Neutrophil (primary cell): ENCODE measurements around the gene SNTB2.

Experiments used
- H3K27ac ChIP-seq: fragments of 200-600 bp; sonication (generic); 2 replicates; pipeline ENCODE4 v1.5.1; 2016; ENCODE audit warnings: mild to moderate bottlenecking, moderate library complexity
- H3K27me3 ChIP-seq: fragments of 200-600 bp; sonication (generic); 2 replicates; pipeline ENCODE4 v1.6.0; 2016; ENCODE audit warnings: mild to moderate bottlenecking
- H3K36me3 ChIP-seq: fragments of 200-600 bp; sonication (generic); 2 replicates; pipeline ENCODE4 v1.5.1; 2017
- H3K4me1 ChIP-seq, 2 experiments: fragments of 200-600 bp in 1 of 2; sonication (generic) in 1 of 2; 1 replicate in 1 of 2; 2 replicates in 1 of 2; pipeline versions ENCODE4 v1.5.1 to v1.6.1; 2013 to 2016; ENCODE audit warnings: low read depth in 1 of 2, low read length in 1 of 2, mild to moderate bottlenecking in 1 of 2, moderate library complexity in 1 of 2; ENCODE audit not compliant: control insufficient read depth in 1 of 2, insufficient read depth in 1 of 2
- H3K4me3 ChIP-seq, 2 experiments: fragments of 200-600 bp in 1 of 2; sonication (generic) in 1 of 2; 1 replicate in 1 of 2; 2 replicates in 1 of 2; pipeline ENCODE4 v1.5.1; 2013 to 2016; ENCODE audit warnings: low read depth in 1 of 2, low read length in 1 of 2, mild to moderate bottlenecking in 1 of 2, moderate library complexity in 1 of 2
- H3K9me3 ChIP-seq: fragments of 200-600 bp; sonication (generic); 2 replicates; pipeline ENCODE4 v1.5.1; 2016
- CTCF ChIP-seq: fragments of 200-600 bp; sonication (generic); IDR thresholded peaks from 2 replicates; pipeline ENCODE4 v1.5.1; 2016; ENCODE audit warnings: antibody characterized with exemption

SNTB2 gene

GRCh38 chr16:69239851-69240250 lies 52.9 kb downstream of the SNTB2 start:
- TF ChIP-seq CTCF, result no peak
- no peak overlapping the region for H3K27ac ChIP-seq
- no peaks in the 10 kb centered on the region for H3K36me3 ChIP-seq
- no peak overlapping the region for H3K4me3 ChIP-seq
- H3K9me3 ChIP-seq, result no peaks in the 10 kb centered on the region
- H3K4me1 ChIP-seq, result no peaks in the 10 kb centered on the region
- no peaks in the 10 kb centered on the region for H3K27me3 ChIP-seq

GRCh38 chr16:69240331-69240730 lies 53.4 kb downstream of the SNTB2 start:
- H3K36me3 ChIP-seq, result peaks cover 1% of the 10 kb centered on the region
- TF ChIP-seq CTCF, result no peak
- H3K9me3 ChIP-seq, result no peaks in the 10 kb centered on the region
- no peaks in the 10 kb centered on the region for H3K4me1 ChIP-seq
- H3K4me3 ChIP-seq, result no peak overlapping the region
- H3K27me3 ChIP-seq, result no peaks in the 10 kb centered on the region
- no peak overlapping the region for H3K27ac ChIP-seq

- Histone ChIP-seq H3K4me3 (no peak overlapping the region), H3K4me1 (no peaks in the 10 kb centered on the region), H3K9me3 (no peaks in the 10 kb centered on the region), H3K36me3 (peaks cover 10% of the 10 kb centered on the region), H3K27ac (no peak overlapping the region), H3K27me3 (no peaks in the 10 kb centered on the region)
- TF ChIP-seq CTCF, result no peak
These were observed 55.0 kb downstream of the SNTB2 start for GRCh38 chr16:69241926-69242325.

- H3K4me1 ChIP-seq, result no peaks in the 10 kb centered on the region
- H3K36me3 ChIP-seq, result peaks cover 24% of the 10 kb centered on the region
- no peak for TF ChIP-seq CTCF
- H3K27me3 ChIP-seq, result no peaks in the 10 kb centered on the region
- H3K4me3 ChIP-seq, result no peak overlapping the region
- H3K9me3 ChIP-seq, result no peaks in the 10 kb centered on the region
- H3K27ac ChIP-seq, result no peak overlapping the region
These were observed 56.5 kb downstream of the SNTB2 start for GRCh38 chr16:69243479-69243878.

GRCh38 chr16:69244336-69244735 lies 57.4 kb downstream of the SNTB2 start:
- no peaks in the 10 kb centered on the region for H3K27me3 ChIP-seq
- H3K4me1 ChIP-seq, result peaks cover 4% of the 10 kb centered on the region in 2 experiments
- no peak overlapping the region for H3K4me3 ChIP-seq
- peaks cover 24% of the 10 kb centered on the region for H3K36me3 ChIP-seq
- no peak for TF ChIP-seq CTCF
- H3K27ac ChIP-seq, result no peak overlapping the region
- H3K9me3 ChIP-seq, result no peaks in the 10 kb centered on the region

- Histone ChIP-seq H3K27me3 (no peaks in the 10 kb centered on the region), H3K27ac (no peak overlapping the region), H3K36me3 (peaks cover 24% of the 10 kb centered on the region), H3K4me3 (no peak overlapping the region), H3K4me1 (peaks cover 6 to 8% of the 10 kb centered on the region in 2 experiments), H3K9me3 (no peaks in the 10 kb centered on the region)
- TF ChIP-seq CTCF, result no peak
These were observed 63.1 kb downstream of the SNTB2 start for GRCh38 chr16:69250081-69250480.
